IMR-90 (cell line): ENCODE results near the gene GPC5. TPM values are rescaled to one million over a fixed set of nuclear protein-coding genes. Genes with fewer than 3 reads are reported as not detected.

Source experiments
- ATAC-seq: fragments of 200-7000 bp; cut with Tn5 transposase; 2 replicates; pipeline ENCODE4 v1.9.1; 2020; ENCODE audit warnings: low read depth, mild to moderate bottlenecking, moderate library complexity
- BruUV-seq: library from RNA; stranded (reverse); fragments of 400-500 nt; replicated peaks from 2 replicates; lab custom pipeline; 2021; lab: Mats Ljungman, UMichigan
- CTCF ChIA-PET: fragments of 300-600 bp; formaldehyde crosslinking; extraction: SDS; loops from one replicate; lab custom pipeline; 2021; ENCODE audit warnings: antibody characterized with exemption; lab: Yijun Ruan, JAX
- POLR2A ChIA-PET: fragments of 300-600 bp; sonication (Branson Sonifier 250); formaldehyde crosslinking; loops from one replicate; lab custom pipeline; 2022; ENCODE audit warnings: antibody characterized with exemption; ENCODE audit not compliant: unreplicated experiment; lab: Charles Lee
- DNase-seq: peaks from one replicate; pipeline ENCODE4 v3.0.0; 2013
- H2AFZ ChIP-seq: replicated peaks from 2 replicates; pipeline ENCODE3; 2013; ENCODE audit warnings: low read length, mild to moderate bottlenecking; ENCODE audit not compliant: poor library complexity
- H2AK5ac ChIP-seq: 2 replicates; pipeline ENCODE4 v1.6.1; 2013; ENCODE audit warnings: low read depth, low read length, inconsistent platforms
- H2AK9ac ChIP-seq: replicated peaks from 2 replicates; pipeline ENCODE3; 2013; ENCODE audit warnings: mild to moderate bottlenecking, low read depth, low read length, moderate library complexity; ENCODE audit not compliant: poor library complexity
- H2BK120ac ChIP-seq: 2 replicates; pipeline ENCODE4 v1.6.1; 2013; ENCODE audit warnings: low read depth, low read length, inconsistent platforms
- H2BK15ac ChIP-seq: 3 replicates; pipeline ENCODE4 v1.6.1; 2013; ENCODE audit warnings: low read depth, low read length, inconsistent platforms
- H2BK20ac ChIP-seq: 2 replicates; pipeline ENCODE4 v1.6.1; 2013; ENCODE audit warnings: low read depth, mild to moderate bottlenecking, inconsistent platforms, low read length, moderate library complexity
- H2BK5ac ChIP-seq: 2 replicates; pipeline ENCODE4 v1.6.1; 2013; ENCODE audit warnings: mild to moderate bottlenecking, low read depth, low read length, inconsistent platforms; ENCODE audit not compliant: poor library complexity, severe bottlenecking
- H3K14ac ChIP-seq: replicated peaks from 2 replicates; pipeline ENCODE4 v1.6.1; 2013; ENCODE audit warnings: low read depth, low read length, inconsistent platforms
- H3K18ac ChIP-seq: 2 replicates; pipeline ENCODE4 v1.6.1; 2013; ENCODE audit warnings: low read depth, low read length, control low read depth
- H3K23ac ChIP-seq: 2 replicates; pipeline ENCODE4 v1.6.1; 2013; ENCODE audit warnings: low read depth, low read length, inconsistent platforms
- H3K27ac ChIP-seq: 2 replicates; pipeline ENCODE4 v1.5.1; 2013; ENCODE audit warnings: mild to moderate bottlenecking, control low read depth, low read length; ENCODE audit not compliant: insufficient read depth
- H3K27me3 ChIP-seq: 2 replicates; pipeline ENCODE4 v1.6.1; 2013; ENCODE audit warnings: low read length; ENCODE audit not compliant: control insufficient read depth, insufficient read depth
- H3K36me3 ChIP-seq: 2 replicates; pipeline ENCODE4 v1.6.1; 2013; ENCODE audit warnings: low read length, mixed read lengths; ENCODE audit not compliant: control insufficient read depth, insufficient read depth
- H3K4ac ChIP-seq: 2 replicates; pipeline ENCODE4 v1.6.1; 2013; ENCODE audit warnings: low read depth, low read length, inconsistent platforms
- H3K4me1 ChIP-seq: 2 replicates; pipeline ENCODE4 v1.6.1; 2013; ENCODE audit warnings: low read length, mixed read lengths; ENCODE audit not compliant: control insufficient read depth, insufficient read depth
- H3K4me2 ChIP-seq: 2 replicates; pipeline ENCODE4 v1.6.1; 2013; ENCODE audit warnings: low read depth, mild to moderate bottlenecking, control low read depth, low read length, moderate library complexity
- H3K4me3 ChIP-seq: 2 replicates; pipeline ENCODE4 v1.5.1; 2013; ENCODE audit warnings: low read depth, mild to moderate bottlenecking, control low read depth, low read length, moderate library complexity; ENCODE audit not compliant: insufficient read depth
- H3K56ac ChIP-seq: 2 replicates; pipeline ENCODE4 v1.6.1; 2013; ENCODE audit warnings: low read length, inconsistent platforms; ENCODE audit not compliant: insufficient read depth; ENCODE audit errors: extremely low read depth
- H3K79me1 ChIP-seq, 2 experiments: 2 replicates each; pipeline ENCODE4 v1.6.1; 2013; ENCODE audit warnings: low read length in 2 of 2, inconsistent platforms in 1 of 2, low read depth in 1 of 2
- H3K9ac ChIP-seq: 2 replicates; pipeline ENCODE4 v1.6.1; 2013; ENCODE audit warnings: low read depth, low read length, control low read depth
- H3K9me1 ChIP-seq: 2 replicates; pipeline ENCODE4 v1.6.1; 2013; ENCODE audit warnings: low read length, inconsistent platforms; ENCODE audit not compliant: insufficient read depth
- H3K9me3 ChIP-seq: 2 replicates; pipeline ENCODE4 v1.6.1; 2013; ENCODE audit warnings: low read length; ENCODE audit not compliant: control insufficient read depth, insufficient read depth
- H4K20me1 ChIP-seq: 2 replicates; pipeline ENCODE4 v1.6.1; 2013; ENCODE audit warnings: low read length, inconsistent platforms; ENCODE audit not compliant: insufficient read depth
- H4K5ac ChIP-seq: 2 replicates; pipeline ENCODE4 v1.6.1; 2013; ENCODE audit warnings: mild to moderate bottlenecking, low read depth, low read length, control low read depth
- H4K8ac ChIP-seq, 2 experiments: 2 replicates each; pipeline ENCODE4 v1.6.1; 2013; ENCODE audit warnings: low read depth in 2 of 2, low read length in 2 of 2, control low read depth in 1 of 2, inconsistent platforms in 1 of 2
- H4K91ac ChIP-seq: 2 replicates; pipeline ENCODE4 v1.6.1; 2013; ENCODE audit warnings: low read depth, low read length, inconsistent platforms; ENCODE audit not compliant: insufficient read depth
- CEBPB ChIP-seq: IDR thresholded peaks from 2 replicates; pipeline ENCODE4 v1.6.1; 2012; ENCODE audit warnings: low read depth, low read length, improper control_type of control experiment
- CHD1 ChIP-seq: IDR thresholded peaks from 2 replicates; pipeline ENCODE4 v1.6.1; 2012; ENCODE audit warnings: low read depth, low read length, improper control_type of control experiment
- ELK1 ChIP-seq: fragments of 150-350 bp; IDR thresholded peaks from 2 replicates; pipeline ENCODE4 v1.6.1; 2016; ENCODE audit warnings: low read depth, mild to moderate bottlenecking, low read length, moderate library complexity, borderline replicate concordance
- FOS ChIP-seq: fragments of 150-350 bp; IDR thresholded peaks from 2 replicates; pipeline ENCODE4 v1.6.1; 2016; ENCODE audit warnings: low read depth, low read length
- MAFK ChIP-seq: IDR thresholded peaks from 2 replicates; pipeline ENCODE4 v1.6.1; 2012; ENCODE audit warnings: low read depth, low read length, improper control_type of control experiment
- NFE2L2 ChIP-seq: fragments of 150-350 bp; IDR thresholded peaks from 2 replicates; pipeline ENCODE4 v1.6.1; 2016; ENCODE audit warnings: low read depth, mild to moderate bottlenecking, low read length
- POLR2A ChIP-seq: IDR thresholded peaks from 2 replicates; pipeline ENCODE4 v1.6.1; 2012; ENCODE audit warnings: mild to moderate bottlenecking, low read depth, low read length
- RAD21 ChIP-seq: IDR thresholded peaks from 2 replicates; pipeline ENCODE4 v1.6.1; 2012; ENCODE audit warnings: low read length, improper control_type of control experiment
- SMC3 ChIP-seq: fragments of 150-350 bp; IDR thresholded peaks from 2 replicates; pipeline ENCODE4 v1.6.1; 2016; ENCODE audit warnings: low read depth, mild to moderate bottlenecking, antibody characterized with exemption, low read length, moderate library complexity
- whole genome bisulfite sequencing, 2 experiments: methylation state at CpG; one replicate each; pipeline versions ENCODE4 v1.1.5 to v1.1.7; 2013; ENCODE audit warnings: missing lambda C conversion rate in 2 of 2; ENCODE audit not compliant: insufficient read length in 1 of 2; ENCODE audit errors: extremely low coverage in 2 of 2; 5-methylcytosine and 5-hydroxymethylcytosine counted together
- dilution Hi-C: fragments of 300-500 bp; cut with HindIII; formaldehyde crosslinking; loops from one replicate; pipeline ENCODE4 v1.14.3; 2018; ENCODE audit warnings: low sequenced_read_pairs; ENCODE audit not compliant: unreplicated experiment
- in situ Hi-C: fragments of 300-500 bp; cut with MboI; formaldehyde crosslinking; loops from 3 replicates; pipeline ENCODE4 v1.14.3; 2019; ENCODE audit warnings: low sequenced_read_pairs, inconsistent platforms, mixed read lengths
- intact Hi-C: fragments of 100-400 bp; cut with micrococcal nuclease; formaldehyde crosslinking; loops from 2 replicates; pipeline ENCODE4 v1.10.0; 2022
- polyA plus RNA-seq, 3 experiments: library from polyadenylated mRNA; depleted of rRNA; stranded (reverse); fragments of >200 nt; gene quantifications; 2 replicates each; pipeline ENCODE4 v1.2.3, GENCODE V29; 2012; ENCODE audit warnings: low replicate concordance in 1 of 3
- total RNA-seq: library from RNA; depleted of rRNA; stranded (reverse); fragments of >200 nt; gene quantifications from 2 replicates; pipeline ENCODE4 v1.2.3, GENCODE V29; 2012

The GPC5 gene
- total and polyA plus RNA-seq, 2 of the 4 experiments (the other 2 are of a cell fraction): 0.94 to 1.8 TPM

DNA sequence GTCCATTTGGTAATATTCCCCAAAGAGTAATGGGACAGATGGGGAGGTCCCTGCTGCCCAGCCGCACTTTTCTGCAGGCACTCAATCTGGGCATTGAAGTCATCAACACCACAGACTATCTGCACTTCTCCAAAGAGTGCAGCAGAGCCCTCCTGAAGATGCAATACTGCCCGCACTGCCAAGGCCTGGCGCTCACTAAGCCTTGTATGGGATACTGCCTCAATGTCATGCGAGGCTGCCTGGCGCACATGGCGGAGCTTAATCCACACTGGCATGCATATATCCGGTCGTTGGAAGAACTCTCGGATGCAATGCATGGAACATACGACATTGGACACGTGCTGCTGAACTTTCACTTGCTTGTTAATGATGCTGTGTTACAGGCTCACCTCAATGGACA lies 295.0 kb downstream of the GPC5 start:
- Histone ChIP-seq H3K4ac (no peak overlapping the region), H2BK20ac (no peak overlapping the region), H3K23ac (no peak overlapping the region), H3K56ac (no peak overlapping the region), H2BK120ac (no peak overlapping the region), H3K4me2 (no peak overlapping the region), H3K9ac (no peak overlapping the region), H3K36me3 (no peaks in the 10 kb centered on the region), H3K4me3 (no peak overlapping the region), H4K8ac (no peak overlapping the region), H3K9me3 (no peaks in the 10 kb centered on the region), H2AK5ac (no peak overlapping the region), H2AK9ac (no peak overlapping the region), H3K27me3 (no peaks in the 10 kb centered on the region), H4K91ac (no peak overlapping the region), H2BK15ac (no peak overlapping the region), H3K9me1 (no peaks in the 10 kb centered on the region), H4K20me1 (no peaks in the 10 kb centered on the region), H4K5ac (no peak overlapping the region), H3K27ac (no peak overlapping the region), H3K18ac (no peak overlapping the region), H3K14ac (no peak overlapping the region), H3K79me1 (no peaks in the 10 kb centered on the region), H3K4me1 (no peaks in the 10 kb centered on the region), H2BK5ac (no peak overlapping the region), H2AFZ (no peak overlapping the region)
- BruUV-seq: no TSS peak
- ChIA-PET CTCF (no interaction called here), POLR2A (interaction anchor here (0.6 kb wide), 1 partner anchor 148 kb away, joined by 3 read pairs; no protein-coding TSS in a partner anchor)
- 91% methylated on average over 7 of the region's 11 CpGs; no CpG with 5 or more reads in 1 of the 2 experiments for WGBS, 2 experiments
- dilution Hi-C loops: no loop called here
- in situ Hi-C loops: no loop called here
- intact Hi-C loops: no loop called here
- no peak for ATAC-seq
- DNase-seq: no peak
- TF ChIP-seq CHD1: no peak
- TF ChIP-seq SMC3: no peak
- TF ChIP-seq ELK1: no peak
- no peak for TF ChIP-seq FOS
- no peak for TF ChIP-seq RAD21
- no peak for TF ChIP-seq POLR2A
- TF ChIP-seq MAFK: no peak
- no peak for TF ChIP-seq CEBPB
- no peak for TF ChIP-seq NFE2L2
